IMR-90 (cell line): ENCODE measurements around the gene FOXO4. TPM values are rescaled to one million over a fixed set of nuclear protein-coding genes. Genes with fewer than 3 reads are reported as not detected.

Experiments
- ATAC-seq: fragments of 200-7000 bp; cut with Tn5 transposase; 2 replicates; pipeline ENCODE4 v1.9.1; 2020; ENCODE audit warnings: low read depth, mild to moderate bottlenecking, moderate library complexity
- BruUV-seq: library from RNA; stranded (reverse); fragments of 400-500 nt; replicated peaks from 2 replicates; lab custom pipeline; 2021; lab: Mats Ljungman, UMichigan
- CTCF ChIA-PET: fragments of 300-600 bp; formaldehyde crosslinking; extraction: SDS; loops from one replicate; lab custom pipeline; 2021; ENCODE audit warnings: antibody characterized with exemption; lab: Yijun Ruan, JAX
- POLR2A ChIA-PET: fragments of 300-600 bp; sonication (Branson Sonifier 250); formaldehyde crosslinking; loops from one replicate; lab custom pipeline; 2022; ENCODE audit warnings: antibody characterized with exemption; ENCODE audit not compliant: unreplicated experiment; lab: Charles Lee
- DNase-seq: peaks from one replicate; pipeline ENCODE4 v3.0.0; 2013
- H2AFZ ChIP-seq: replicated peaks from 2 replicates; pipeline ENCODE3; 2013; ENCODE audit warnings: low read length, mild to moderate bottlenecking; ENCODE audit not compliant: poor library complexity
- H2AK5ac ChIP-seq: 2 replicates; pipeline ENCODE4 v1.6.1; 2013; ENCODE audit warnings: low read depth, low read length, inconsistent platforms
- H2AK9ac ChIP-seq: replicated peaks from 2 replicates; pipeline ENCODE3; 2013; ENCODE audit warnings: mild to moderate bottlenecking, low read depth, low read length, moderate library complexity; ENCODE audit not compliant: poor library complexity
- H2BK120ac ChIP-seq: 2 replicates; pipeline ENCODE4 v1.6.1; 2013; ENCODE audit warnings: low read depth, low read length, inconsistent platforms
- H2BK15ac ChIP-seq: 3 replicates; pipeline ENCODE4 v1.6.1; 2013; ENCODE audit warnings: low read depth, low read length, inconsistent platforms
- H2BK20ac ChIP-seq: 2 replicates; pipeline ENCODE4 v1.6.1; 2013; ENCODE audit warnings: low read depth, mild to moderate bottlenecking, inconsistent platforms, low read length, moderate library complexity
- H2BK5ac ChIP-seq: 2 replicates; pipeline ENCODE4 v1.6.1; 2013; ENCODE audit warnings: mild to moderate bottlenecking, low read depth, low read length, inconsistent platforms; ENCODE audit not compliant: poor library complexity, severe bottlenecking
- H3K14ac ChIP-seq: replicated peaks from 2 replicates; pipeline ENCODE4 v1.6.1; 2013; ENCODE audit warnings: low read depth, low read length, inconsistent platforms
- H3K18ac ChIP-seq: 2 replicates; pipeline ENCODE4 v1.6.1; 2013; ENCODE audit warnings: low read depth, low read length, control low read depth
- H3K23ac ChIP-seq: 2 replicates; pipeline ENCODE4 v1.6.1; 2013; ENCODE audit warnings: low read depth, low read length, inconsistent platforms
- H3K27ac ChIP-seq: 2 replicates; pipeline ENCODE4 v1.5.1; 2013; ENCODE audit warnings: mild to moderate bottlenecking, control low read depth, low read length; ENCODE audit not compliant: insufficient read depth
- H3K27me3 ChIP-seq: 2 replicates; pipeline ENCODE4 v1.6.1; 2013; ENCODE audit warnings: low read length; ENCODE audit not compliant: control insufficient read depth, insufficient read depth
- H3K36me3 ChIP-seq: 2 replicates; pipeline ENCODE4 v1.6.1; 2013; ENCODE audit warnings: low read length, mixed read lengths; ENCODE audit not compliant: control insufficient read depth, insufficient read depth
- H3K4ac ChIP-seq: 2 replicates; pipeline ENCODE4 v1.6.1; 2013; ENCODE audit warnings: low read depth, low read length, inconsistent platforms
- H3K4me1 ChIP-seq: 2 replicates; pipeline ENCODE4 v1.6.1; 2013; ENCODE audit warnings: low read length, mixed read lengths; ENCODE audit not compliant: control insufficient read depth, insufficient read depth
- H3K4me2 ChIP-seq: 2 replicates; pipeline ENCODE4 v1.6.1; 2013; ENCODE audit warnings: low read depth, mild to moderate bottlenecking, control low read depth, low read length, moderate library complexity
- H3K4me3 ChIP-seq: 2 replicates; pipeline ENCODE4 v1.5.1; 2013; ENCODE audit warnings: low read depth, mild to moderate bottlenecking, control low read depth, low read length, moderate library complexity; ENCODE audit not compliant: insufficient read depth
- H3K56ac ChIP-seq: 2 replicates; pipeline ENCODE4 v1.6.1; 2013; ENCODE audit warnings: low read length, inconsistent platforms; ENCODE audit not compliant: insufficient read depth; ENCODE audit errors: extremely low read depth
- H3K79me1 ChIP-seq, 2 experiments: 2 replicates each; pipeline ENCODE4 v1.6.1; 2013; ENCODE audit warnings: low read length in 2 of 2, inconsistent platforms in 1 of 2, low read depth in 1 of 2
- H3K9ac ChIP-seq: 2 replicates; pipeline ENCODE4 v1.6.1; 2013; ENCODE audit warnings: low read depth, low read length, control low read depth
- H3K9me1 ChIP-seq: 2 replicates; pipeline ENCODE4 v1.6.1; 2013; ENCODE audit warnings: low read length, inconsistent platforms; ENCODE audit not compliant: insufficient read depth
- H3K9me3 ChIP-seq: 2 replicates; pipeline ENCODE4 v1.6.1; 2013; ENCODE audit warnings: low read length; ENCODE audit not compliant: control insufficient read depth, insufficient read depth
- H4K20me1 ChIP-seq: 2 replicates; pipeline ENCODE4 v1.6.1; 2013; ENCODE audit warnings: low read length, inconsistent platforms; ENCODE audit not compliant: insufficient read depth
- H4K5ac ChIP-seq: 2 replicates; pipeline ENCODE4 v1.6.1; 2013; ENCODE audit warnings: mild to moderate bottlenecking, low read depth, low read length, control low read depth
- H4K8ac ChIP-seq, 2 experiments: 2 replicates each; pipeline ENCODE4 v1.6.1; 2013; ENCODE audit warnings: low read depth in 2 of 2, low read length in 2 of 2, control low read depth in 1 of 2, inconsistent platforms in 1 of 2
- H4K91ac ChIP-seq: 2 replicates; pipeline ENCODE4 v1.6.1; 2013; ENCODE audit warnings: low read depth, low read length, inconsistent platforms; ENCODE audit not compliant: insufficient read depth
- CEBPB ChIP-seq: IDR thresholded peaks from 2 replicates; pipeline ENCODE4 v1.6.1; 2012; ENCODE audit warnings: low read depth, low read length, improper control_type of control experiment
- CHD1 ChIP-seq: IDR thresholded peaks from 2 replicates; pipeline ENCODE4 v1.6.1; 2012; ENCODE audit warnings: low read depth, low read length, improper control_type of control experiment
- ELK1 ChIP-seq: fragments of 150-350 bp; IDR thresholded peaks from 2 replicates; pipeline ENCODE4 v1.6.1; 2016; ENCODE audit warnings: low read depth, mild to moderate bottlenecking, low read length, moderate library complexity, borderline replicate concordance
- FOS ChIP-seq: fragments of 150-350 bp; IDR thresholded peaks from 2 replicates; pipeline ENCODE4 v1.6.1; 2016; ENCODE audit warnings: low read depth, low read length
- MAFK ChIP-seq: IDR thresholded peaks from 2 replicates; pipeline ENCODE4 v1.6.1; 2012; ENCODE audit warnings: low read depth, low read length, improper control_type of control experiment
- MAZ ChIP-seq: IDR thresholded peaks from 2 replicates; pipeline ENCODE4 v1.6.1; 2012; ENCODE audit warnings: low read depth, mild to moderate bottlenecking, low read length, improper control_type of control experiment, moderate library complexity, borderline replicate concordance
- NFE2L2 ChIP-seq: fragments of 150-350 bp; IDR thresholded peaks from 2 replicates; pipeline ENCODE4 v1.6.1; 2016; ENCODE audit warnings: low read depth, mild to moderate bottlenecking, low read length
- POLR2A ChIP-seq: IDR thresholded peaks from 2 replicates; pipeline ENCODE4 v1.6.1; 2012; ENCODE audit warnings: mild to moderate bottlenecking, low read depth, low read length
- RAD21 ChIP-seq: IDR thresholded peaks from 2 replicates; pipeline ENCODE4 v1.6.1; 2012; ENCODE audit warnings: low read length, improper control_type of control experiment
- RCOR1 ChIP-seq: IDR thresholded peaks from 2 replicates; pipeline ENCODE4 v1.6.1; 2012; ENCODE audit warnings: mild to moderate bottlenecking, low read length, improper control_type of control experiment; ENCODE audit not compliant: insufficient replicate concordance
- RFX5 ChIP-seq: IDR thresholded peaks from 2 replicates; pipeline ENCODE4 v1.8.0; 2012; ENCODE audit warnings: low read depth, mild to moderate bottlenecking, low read length, moderate library complexity
- SMC3 ChIP-seq: fragments of 150-350 bp; IDR thresholded peaks from 2 replicates; pipeline ENCODE4 v1.6.1; 2016; ENCODE audit warnings: low read depth, mild to moderate bottlenecking, antibody characterized with exemption, low read length, moderate library complexity
- WGBS, 2 experiments: methylation state at CpG; one replicate each; pipeline versions ENCODE4 v1.1.5 to v1.1.7; 2013; ENCODE audit warnings: missing lambda C conversion rate in 2 of 2; ENCODE audit not compliant: insufficient read length in 1 of 2; ENCODE audit errors: extremely low coverage in 2 of 2; 5-methylcytosine and 5-hydroxymethylcytosine counted together
- dilution Hi-C: fragments of 300-500 bp; cut with HindIII; formaldehyde crosslinking; loops from one replicate; pipeline ENCODE4 v1.14.3; 2018; ENCODE audit warnings: low sequenced_read_pairs; ENCODE audit not compliant: unreplicated experiment
- in situ Hi-C: fragments of 300-500 bp; cut with MboI; formaldehyde crosslinking; loops from 3 replicates; pipeline ENCODE4 v1.14.3; 2019; ENCODE audit warnings: low sequenced_read_pairs, inconsistent platforms, mixed read lengths
- intact Hi-C: fragments of 100-400 bp; cut with micrococcal nuclease; formaldehyde crosslinking; loops from 2 replicates; pipeline ENCODE4 v1.10.0; 2022
- polyA plus RNA-seq, 3 experiments: library from polyadenylated mRNA; depleted of rRNA; stranded (reverse); fragments of >200 nt; gene quantifications; 2 replicates each; pipeline ENCODE4 v1.2.3, GENCODE V29; 2012; ENCODE audit warnings: low replicate concordance in 1 of 3
- total RNA-seq: library from RNA; depleted of rRNA; stranded (reverse); fragments of >200 nt; gene quantifications from 2 replicates; pipeline ENCODE4 v1.2.3, GENCODE V29; 2012
- TF ChIP-seq, protein P1 (sequence below): conservative IDR thresholded peaks from 2 replicates; pipeline ENCODE4 v1.5.1; 2012; ENCODE audit warnings: mild to moderate bottlenecking, low read depth, low read length, improper control_type of control experiment
- TF ChIP-seq, protein P2 (sequence below): fragments of 150-350 bp; IDR thresholded peaks from 2 replicates; pipeline ENCODE4 v1.6.1; 2017; ENCODE audit warnings: mild to moderate bottlenecking, antibody characterized with exemption, low read length, low read depth

The FOXO4 gene
- total and polyA plus RNA-seq, 2 of the 4 experiments (the other 2 are of a cell fraction) = 2.0 to 2.6 TPM

DNA sequence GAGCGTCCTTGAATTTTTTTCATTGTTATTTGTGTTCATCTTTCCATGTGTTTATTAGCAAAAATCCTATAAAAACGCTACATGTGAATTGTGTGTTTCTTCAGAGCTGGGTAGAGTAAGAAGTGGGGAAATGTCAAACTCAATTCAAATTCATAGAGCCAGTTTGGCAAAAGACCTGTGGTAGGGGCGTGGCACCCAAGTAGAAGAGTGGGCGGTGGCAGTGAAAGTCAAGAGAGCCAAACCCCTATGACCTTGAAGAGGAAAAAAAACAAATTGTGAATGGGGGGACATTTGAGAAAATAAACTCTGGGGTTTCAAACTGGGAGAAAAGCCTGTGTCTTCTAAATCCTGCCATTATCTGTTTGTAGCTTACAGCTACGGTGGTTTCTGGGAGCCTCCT is 4.4 kb upstream of the FOXO4 start:
- ChIA-PET POLR2A (no interaction called here), CTCF (no interaction called here)
- DNase-seq = no peak
- Histone ChIP-seq H3K9me1 (no peaks in the 10 kb centered on the region), H3K9me3 (no peaks in the 10 kb centered on the region), H3K4me3 (no peak overlapping the region), H3K9ac (no peak overlapping the region), H3K14ac (no peak overlapping the region), H3K27me3 (peaks cover 3% of the 10 kb centered on the region; the same call in 1 of the 2 replicates), H4K20me1 (no peaks in the 10 kb centered on the region), H3K4me1 (no peaks in the 10 kb centered on the region), H2BK5ac (no peak overlapping the region), H2AK9ac (no peak overlapping the region), H4K8ac (no peak overlapping the region), H4K5ac (no peak overlapping the region), H3K56ac (no peak overlapping the region), H3K4me2 (no peak overlapping the region), H2AFZ (no peak overlapping the region), H3K27ac (no peak overlapping the region), H2BK120ac (no peak overlapping the region), H2AK5ac (no peak overlapping the region), H3K18ac (no peak overlapping the region), H2BK15ac (no peak overlapping the region), H4K91ac (no peak overlapping the region), H3K36me3 (no peaks in the 10 kb centered on the region), H3K23ac (no peak overlapping the region), H2BK20ac (no peak overlapping the region), H3K79me1 (no peaks in the 10 kb centered on the region), H3K4ac (no peak overlapping the region)
- ATAC-seq = no peak
- WGBS, 2 experiments = no CpG with 5 or more reads among the region's 5 CpGs
- TF ChIP-seq RAD21 (no peak), MAZ (no peak), CHD1 (no peak), CEBPB (no peak), POLR2A (no peak), MAFK (no peak), SMC3 (no peak), ELK1 (no peak), FOS (no peak), RCOR1 (no peak), NFE2L2 (no peak), RFX5 (no peak)
- TF ChIP-seq, protein P1, sequence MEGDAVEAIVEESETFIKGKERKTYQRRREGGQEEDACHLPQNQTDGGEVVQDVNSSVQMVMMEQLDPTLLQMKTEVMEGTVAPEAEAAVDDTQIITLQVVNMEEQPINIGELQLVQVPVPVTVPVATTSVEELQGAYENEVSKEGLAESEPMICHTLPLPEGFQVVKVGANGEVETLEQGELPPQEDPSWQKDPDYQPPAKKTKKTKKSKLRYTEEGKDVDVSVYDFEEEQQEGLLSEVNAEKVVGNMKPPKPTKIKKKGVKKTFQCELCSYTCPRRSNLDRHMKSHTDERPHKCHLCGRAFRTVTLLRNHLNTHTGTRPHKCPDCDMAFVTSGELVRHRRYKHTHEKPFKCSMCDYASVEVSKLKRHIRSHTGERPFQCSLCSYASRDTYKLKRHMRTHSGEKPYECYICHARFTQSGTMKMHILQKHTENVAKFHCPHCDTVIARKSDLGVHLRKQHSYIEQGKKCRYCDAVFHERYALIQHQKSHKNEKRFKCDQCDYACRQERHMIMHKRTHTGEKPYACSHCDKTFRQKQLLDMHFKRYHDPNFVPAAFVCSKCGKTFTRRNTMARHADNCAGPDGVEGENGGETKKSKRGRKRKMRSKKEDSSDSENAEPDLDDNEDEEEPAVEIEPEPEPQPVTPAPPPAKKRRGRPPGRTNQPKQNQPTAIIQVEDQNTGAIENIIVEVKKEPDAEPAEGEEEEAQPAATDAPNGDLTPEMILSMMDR = no peak
- TF ChIP-seq, protein P2, sequence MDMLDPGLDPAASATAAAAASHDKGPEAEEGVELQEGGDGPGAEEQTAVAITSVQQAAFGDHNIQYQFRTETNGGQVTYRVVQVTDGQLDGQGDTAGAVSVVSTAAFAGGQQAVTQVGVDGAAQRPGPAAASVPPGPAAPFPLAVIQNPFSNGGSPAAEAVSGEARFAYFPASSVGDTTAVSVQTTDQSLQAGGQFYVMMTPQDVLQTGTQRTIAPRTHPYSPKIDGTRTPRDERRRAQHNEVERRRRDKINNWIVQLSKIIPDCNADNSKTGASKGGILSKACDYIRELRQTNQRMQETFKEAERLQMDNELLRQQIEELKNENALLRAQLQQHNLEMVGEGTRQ = no peak
- BruUV-seq = no TSS peak
- dilution Hi-C loops (no loop called here), in situ Hi-C loops (no loop called here), intact Hi-C loops (no loop called here)
